SK-N-MC (cell line): ENCODE data around the gene BACH2.

Experiments used
- DNase-seq: peaks from one replicate; pipeline ENCODE4 v3.0.0-alpha.2; 2011; ENCODE audit warnings: low read depth, low spot score
- H3K27ac ChIP-seq: fragments of 200-600 bp; sonication (generic); 2 replicates; pipeline ENCODE4 v1.5.1; 2016; ENCODE audit warnings: mixed run types
- H3K36me3 ChIP-seq: fragments of 200-600 bp; sonication (generic); 2 replicates; pipeline ENCODE4 v1.6.1; 2017; ENCODE audit warnings: antibody characterized with exemption, low read length, mixed read lengths; ENCODE audit not compliant: insufficient read depth
- H3K4me3 ChIP-seq: fragments of 200-600 bp; sonication (generic); 2 replicates; pipeline ENCODE4 v1.5.1; 2016
- H3K9ac ChIP-seq: fragments of 200-600 bp; sonication (generic); 2 replicates; pipeline ENCODE4 v1.8.0; 2017; ENCODE audit warnings: mixed run types, mixed read lengths; ENCODE audit not compliant: insufficient read length
- H3K9me3 ChIP-seq: fragments of 200-600 bp; sonication (generic); 2 replicates; pipeline ENCODE4 v1.6.1; 2017; ENCODE audit warnings: low read depth, mild to moderate bottlenecking, antibody characterized with exemption, low read length, moderate library complexity, mixed read lengths
- EZH2 ChIP-seq: fragments of 200-600 bp; sonication (generic); IDR thresholded peaks from one replicate; pipeline ENCODE4 v1.6.1; 2017; ENCODE audit warnings: antibody characterized with exemption
- FOXP2 ChIP-seq: optimal IDR thresholded peaks from 2 replicates; pipeline ENCODE3; 2011; ENCODE audit warnings: mild to moderate bottlenecking, moderate library complexity; ENCODE audit not compliant: insufficient read depth; ENCODE audit errors: extremely low read length, control extremely low read depth
- POLR2AphosphoS5 ChIP-seq: IDR thresholded peaks from 2 replicates; pipeline ENCODE4 v1.6.1; 2012; ENCODE audit warnings: mild to moderate bottlenecking, low read depth, low read length, borderline replicate concordance

Gene BACH2

DNA sequence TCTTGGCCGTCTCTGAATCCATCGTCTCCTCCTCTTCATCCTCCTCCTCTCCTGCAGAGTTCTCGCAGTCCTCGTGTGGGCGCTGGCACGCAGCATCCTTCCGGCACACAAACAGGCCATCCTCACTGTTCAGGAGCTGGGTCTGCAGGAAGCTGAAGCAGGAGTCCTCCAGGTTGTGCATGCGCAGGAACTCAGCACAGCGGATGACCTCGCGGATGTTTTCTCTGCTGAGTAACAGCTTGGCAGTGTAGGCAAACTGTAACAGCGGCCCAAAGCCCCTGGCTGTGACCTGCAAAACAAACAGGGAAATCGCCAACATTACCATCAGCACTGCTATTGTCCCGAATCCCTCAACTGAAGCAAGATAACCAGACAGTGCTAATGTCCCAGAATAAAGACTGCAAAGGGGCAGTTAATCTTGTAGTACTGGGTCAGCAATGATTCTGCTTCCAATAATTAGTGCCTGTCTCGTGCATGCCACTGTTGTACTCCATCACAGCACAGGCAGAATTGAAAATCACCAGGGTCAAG, 345.0 kb downstream of the BACH2 start:
- TF ChIP-seq POLR2AphosphoS5, result no peak
- TF ChIP-seq EZH2, result no peak
- no peak for TF ChIP-seq FOXP2
- H3K27ac ChIP-seq, result no peak overlapping the region
- DNase-seq, result no peak
- no peak overlapping the region for H3K4me3 ChIP-seq
- H3K36me3 ChIP-seq, result no peaks in the 10 kb centered on the region
- no peaks in the 10 kb centered on the region for H3K9me3 ChIP-seq
- H3K9ac ChIP-seq, result no peak overlapping the region

DNA sequence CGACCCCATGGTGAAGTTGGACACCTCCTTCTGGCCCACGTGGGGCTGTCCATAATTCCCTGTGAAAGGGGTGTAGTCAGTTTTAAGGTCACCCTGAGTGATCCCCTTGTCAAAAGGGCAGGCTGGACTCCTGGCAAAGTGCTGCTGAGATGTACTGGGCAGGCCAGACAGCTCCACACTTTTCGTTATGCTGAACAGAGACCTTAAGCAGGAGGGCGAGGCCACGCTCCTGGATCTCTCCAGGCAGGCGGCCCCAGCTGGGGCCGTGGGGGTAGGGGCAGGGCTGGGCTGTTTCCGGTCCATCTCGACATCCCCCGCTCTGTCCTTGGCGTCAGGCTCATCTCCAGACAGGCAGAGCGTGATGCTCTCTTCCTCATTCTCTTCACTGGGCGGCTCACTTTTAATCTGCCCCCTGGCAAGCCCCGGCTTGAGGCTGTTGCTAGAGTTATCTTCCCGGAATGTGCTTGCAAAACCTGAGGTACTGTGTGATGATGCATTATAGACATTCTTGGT, 345.7 kb downstream of the BACH2 start:
- H3K36me3 ChIP-seq, result no peaks in the 10 kb centered on the region
- no peak for TF ChIP-seq POLR2AphosphoS5
- TF ChIP-seq FOXP2, result no peak
- TF ChIP-seq EZH2, result no peak
- H3K27ac ChIP-seq, result no peak overlapping the region
- no peaks in the 10 kb centered on the region for H3K9me3 ChIP-seq
- no peak for DNase-seq
- no peak overlapping the region for H3K4me3 ChIP-seq
- H3K9ac ChIP-seq, result no peak overlapping the region

DNA sequence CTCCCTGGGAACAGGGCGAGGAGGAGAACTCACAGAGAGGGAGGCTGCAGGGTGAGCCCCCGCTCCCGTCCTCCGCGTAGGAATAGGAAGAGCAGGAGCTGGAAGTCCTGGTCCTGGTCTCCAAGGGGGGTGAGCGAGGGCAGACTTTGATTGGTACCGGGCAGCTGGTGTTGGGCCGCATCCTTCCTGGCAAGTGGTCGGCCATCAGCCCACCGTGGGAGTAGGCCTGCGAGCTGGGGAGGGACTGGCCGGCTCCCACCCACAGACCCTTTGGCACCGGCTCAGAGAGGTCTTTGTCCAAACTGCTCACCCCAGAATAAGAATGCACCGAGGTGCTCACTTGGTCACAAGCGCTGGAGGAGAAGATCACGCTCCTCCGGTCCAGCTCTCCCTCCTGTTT, 346.2 kb downstream of the BACH2 start:
- no peak for DNase-seq
- H3K9me3 ChIP-seq, result no peaks in the 10 kb centered on the region
- no peaks in the 10 kb centered on the region for H3K36me3 ChIP-seq
- no peak overlapping the region for H3K4me3 ChIP-seq
- TF ChIP-seq POLR2AphosphoS5 (no peak), EZH2 (no peak), FOXP2 (no peak)
- H3K27ac ChIP-seq, result no peak overlapping the region
- H3K9ac ChIP-seq, result no peak overlapping the region

DNA sequence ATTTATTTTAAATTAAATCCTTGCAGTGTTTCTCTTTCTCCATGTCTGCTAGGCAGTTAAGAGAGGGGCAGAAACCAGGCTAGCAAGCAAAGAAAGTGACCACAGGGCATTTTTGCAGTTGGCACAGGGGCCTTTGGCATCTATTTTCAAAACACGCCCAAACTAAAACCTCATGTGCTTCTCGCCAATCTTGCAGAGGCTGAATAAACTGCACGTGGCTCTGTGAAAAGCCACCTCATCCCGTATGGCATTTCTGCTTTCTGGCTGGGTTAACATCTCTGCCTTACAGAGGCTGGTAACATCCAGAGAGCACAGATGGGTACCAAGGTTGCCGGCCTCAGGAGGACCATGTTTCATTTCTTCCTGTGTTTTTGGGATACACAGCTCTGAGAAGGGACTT, 347.8 kb downstream of the BACH2 start:
- Histone ChIP-seq H3K9me3 (no peaks in the 10 kb centered on the region; the same call in 1 of the 2 replicates), H3K27ac (no peak overlapping the region), H3K9ac (no peak overlapping the region), H3K36me3 (no peaks in the 10 kb centered on the region), H3K4me3 (no peak overlapping the region)
- DNase-seq, result no peak
- no peak for TF ChIP-seq EZH2
- no peak for TF ChIP-seq POLR2AphosphoS5
- no peak for TF ChIP-seq FOXP2

DNA sequence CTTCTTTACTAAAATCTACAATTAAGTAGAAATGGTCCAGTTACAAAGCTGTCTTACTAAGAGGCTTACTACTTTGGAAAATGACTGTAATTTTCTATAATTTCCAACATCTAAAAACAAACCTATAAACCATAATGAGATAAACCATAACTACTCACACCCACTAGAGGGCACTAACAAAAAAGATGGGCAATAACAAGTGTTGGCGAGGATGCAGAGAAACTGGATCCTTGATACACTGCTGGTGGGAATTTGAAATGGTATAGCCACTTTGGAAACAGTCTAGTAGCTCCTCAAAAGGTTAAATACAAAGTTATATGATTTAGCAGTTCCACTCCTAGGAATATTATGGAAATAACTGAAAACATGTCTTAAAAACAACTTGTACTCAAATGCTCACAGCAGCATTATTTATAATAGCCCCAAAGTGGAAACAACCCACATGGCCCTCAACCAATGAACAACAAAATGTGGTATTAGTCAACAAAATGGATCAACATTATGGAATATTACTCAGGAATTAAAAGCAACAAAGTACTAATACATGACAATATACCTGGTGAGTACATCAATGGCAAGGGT, 351.7 kb downstream of the BACH2 start:
- Histone ChIP-seq H3K4me3 (no peak overlapping the region), H3K36me3 (no peaks in the 10 kb centered on the region), H3K9ac (no peak overlapping the region), H3K27ac (no peak overlapping the region), H3K9me3 (no peaks in the 10 kb centered on the region; the same call in 1 of the 2 replicates)
- DNase-seq, result no peak
- TF ChIP-seq EZH2 (no peak), FOXP2 (no peak), POLR2AphosphoS5 (no peak)

DNA sequence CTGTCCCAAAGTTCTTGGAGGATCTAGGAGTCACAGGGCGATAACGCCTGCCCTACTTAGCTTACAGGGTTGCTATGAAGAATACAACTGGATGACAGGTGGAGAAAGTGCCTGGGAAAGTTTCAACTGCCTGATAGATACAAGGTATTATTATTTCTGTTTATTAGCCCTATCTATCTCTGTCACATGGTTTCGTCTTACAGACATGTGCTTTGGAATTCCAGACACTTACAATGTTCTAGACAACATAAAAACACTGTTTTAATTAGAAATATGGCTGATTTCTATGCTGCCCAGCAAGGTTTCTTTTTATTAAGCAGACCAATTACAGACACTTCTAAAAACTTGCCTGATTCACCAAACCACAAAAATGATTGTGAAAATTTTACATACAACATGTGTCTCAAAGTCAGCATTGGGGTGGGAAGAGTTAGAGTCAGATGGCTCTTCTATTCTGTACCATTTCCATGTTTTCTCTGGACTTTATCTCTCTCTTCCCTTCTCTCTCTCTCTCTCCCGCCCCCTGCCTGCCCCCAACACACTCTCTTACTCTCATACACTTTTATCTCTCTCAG, 352.4 kb downstream of the BACH2 start:
- no peak for DNase-seq
- H3K36me3 ChIP-seq, result no peaks in the 10 kb centered on the region

DNA sequence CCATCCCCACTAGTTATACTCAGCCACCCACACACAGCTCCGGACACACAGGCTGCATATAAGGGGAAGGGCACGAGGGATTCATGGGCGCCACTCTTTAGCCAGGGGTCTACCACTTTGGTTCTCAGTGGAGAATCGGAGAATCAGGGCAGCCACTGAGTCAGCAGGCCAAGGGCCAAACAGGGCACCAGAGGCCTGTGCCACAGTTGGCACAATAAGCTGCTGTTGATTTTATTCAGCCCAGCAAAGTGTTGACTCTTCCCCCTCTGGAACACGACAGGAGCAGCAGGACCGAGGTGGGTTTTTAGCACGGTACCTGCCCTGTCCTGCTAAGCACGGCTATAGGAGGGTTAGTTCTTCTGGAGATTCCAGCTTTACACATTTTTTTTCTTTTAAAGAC, 354.0 kb downstream of the BACH2 start:
- DNase-seq, result no peak
- H3K27ac ChIP-seq, result no peak overlapping the region
- TF ChIP-seq POLR2AphosphoS5, result no peak
- TF ChIP-seq FOXP2, result no peak
- TF ChIP-seq EZH2, result no peak
- H3K9me3 ChIP-seq, result no peaks in the 10 kb centered on the region; the same call in 1 of the 2 replicates
- no peak overlapping the region for H3K4me3 ChIP-seq
- no peak overlapping the region for H3K9ac ChIP-seq
- no peaks in the 10 kb centered on the region for H3K36me3 ChIP-seq

More for the DNA sequence above, 352.4 kb downstream of the BACH2 start:
- Histone ChIP-seq H3K4me3 (no peak overlapping the region), H3K27ac (no peak overlapping the region), H3K9me3 (no peaks in the 10 kb centered on the region; the same call in 1 of the 2 replicates), H3K9ac (no peak overlapping the region)
- TF ChIP-seq FOXP2 (no peak), EZH2 (no peak), POLR2AphosphoS5 (no peak)

DNA sequence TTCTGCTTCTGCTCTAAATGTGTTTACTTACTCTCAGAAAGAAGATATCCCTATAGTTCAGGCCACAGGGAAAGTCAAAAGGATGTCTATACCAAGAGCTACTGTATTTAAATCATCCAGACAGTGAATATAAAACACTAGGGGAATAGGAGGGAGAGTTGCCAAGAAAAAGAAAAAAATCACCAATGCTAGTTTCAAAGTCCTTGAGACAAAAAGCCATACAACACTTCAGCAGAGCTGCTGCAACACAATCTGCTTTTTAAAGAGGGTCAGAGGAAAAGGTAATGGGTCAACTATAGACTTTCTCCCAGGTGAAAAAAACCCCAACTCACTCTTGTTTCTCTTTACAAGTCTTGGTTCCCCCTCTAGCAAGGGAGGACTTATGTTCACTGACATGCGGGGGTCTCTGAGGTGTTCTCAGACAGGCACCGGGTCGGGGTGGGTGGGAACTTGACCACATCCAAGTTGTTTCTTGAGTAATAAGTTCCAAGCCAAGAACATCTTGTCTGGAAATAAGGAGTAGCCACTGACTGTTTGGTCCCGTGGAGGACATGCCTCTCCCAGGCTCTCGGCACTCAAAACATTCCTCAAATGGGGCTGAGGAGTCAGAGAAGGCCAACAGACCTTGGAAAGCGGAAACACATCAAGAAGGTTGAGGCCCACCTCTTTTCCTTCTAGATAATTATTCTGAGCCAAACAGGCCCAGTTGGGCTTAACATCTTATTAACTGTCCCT, 354.7 kb downstream of the BACH2 start:
- Histone ChIP-seq H3K9ac (no peak overlapping the region), H3K27ac (no peak overlapping the region), H3K9me3 (no peaks in the 10 kb centered on the region; the same call in 1 of the 2 replicates), H3K4me3 (no peak overlapping the region), H3K36me3 (no peaks in the 10 kb centered on the region)
- DNase-seq, result no peak
- TF ChIP-seq POLR2AphosphoS5 (no peak), EZH2 (no peak), FOXP2 (no peak)

DNA sequence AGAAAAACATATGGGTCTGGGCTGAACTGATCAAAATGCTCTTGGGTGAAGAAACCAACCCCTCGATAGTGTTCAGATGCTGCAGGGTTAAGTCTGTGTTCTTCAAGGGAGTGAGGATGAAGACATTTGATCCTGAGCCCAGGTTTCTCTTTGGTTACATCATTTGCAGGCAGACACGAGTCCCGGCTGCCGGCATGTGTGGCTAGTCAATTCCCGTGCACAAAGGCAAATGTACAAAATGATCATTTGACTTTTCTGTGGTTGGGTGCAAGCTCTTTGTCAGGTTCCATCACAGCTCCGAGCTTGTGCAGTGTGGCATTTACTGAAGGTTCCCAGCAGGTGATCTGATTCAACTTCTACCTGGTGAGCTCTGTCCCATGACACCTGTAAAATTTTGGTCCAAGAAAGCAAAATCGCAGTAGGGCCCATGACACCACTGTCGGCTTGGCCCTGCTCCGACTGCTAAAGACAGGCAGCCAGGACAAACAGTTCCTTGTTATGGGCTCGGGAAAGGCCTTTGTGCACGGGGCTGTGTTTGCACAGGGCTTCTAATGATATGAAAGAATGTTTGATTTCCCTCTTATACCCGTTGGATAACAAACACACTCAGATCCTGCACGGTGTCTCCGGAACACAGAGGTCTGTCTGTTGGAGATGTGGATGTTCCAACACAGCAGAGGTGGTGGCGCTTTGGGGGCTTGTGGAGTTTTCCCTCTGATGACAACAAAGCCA, 355.4 kb downstream of the BACH2 start:
- H3K9ac ChIP-seq, result no peak overlapping the region
- no peak for DNase-seq

More for the DNA sequence above, 355.4 kb downstream of the BACH2 start:
- no peak for TF ChIP-seq EZH2
- TF ChIP-seq POLR2AphosphoS5, result no peak
- no peak for TF ChIP-seq FOXP2
- Histone ChIP-seq H3K36me3 (no peaks in the 10 kb centered on the region), H3K9me3 (no peaks in the 10 kb centered on the region; the same call in 1 of the 2 replicates), H3K27ac (no peak overlapping the region), H3K4me3 (no peak overlapping the region)
